Endothelial cell of umbilical vein (primary cell): ENCODE data around the gene APOC3. TPM values are rescaled to one million over a fixed set of nuclear protein-coding genes. Genes with fewer than 3 reads are reported as not detected.

ENCODE experiments used
- BruUV-seq: library from RNA; stranded (reverse); fragments of 400-500 nt; replicated peaks from 2 replicates; lab custom pipeline; 2021; lab: Mats Ljungman, UMichigan
- CTCF ChIA-PET: fragments of 300-600, 350-600 bp; sonication (Branson Sonifier 250); formaldehyde crosslinking; loops from one replicate; lab custom pipeline; 2021; ENCODE audit warnings: antibody characterized with exemption, inconsistent platforms; lab: Charles Lee
- POLR2A ChIA-PET: fragments of 300-600, 350-600 bp; sonication (Branson Sonifier 250); formaldehyde crosslinking; loops from one replicate; lab custom pipeline; 2021; ENCODE audit warnings: antibody characterized with exemption, inconsistent platforms; lab: Charles Lee
- DNase-seq: peaks from one replicate; pipeline ENCODE4 v3.0.0-alpha.2; 2011; ENCODE audit warnings: low read depth, low spot score
- FAIRE-seq: peaks from 2 replicates; lab custom pipeline; 2011; peaks lifted over from hg19 to GRCh38; lab: Jason Lieb, UNC
- H2AFZ ChIP-seq: 2 replicates; pipeline ENCODE4 v1.6.0; 2012; ENCODE audit warnings: low read depth, low read length, control low read depth, inconsistent platforms
- H3K27ac ChIP-seq: 2 replicates; pipeline ENCODE4 v1.5.1; 2011; ENCODE audit warnings: low read depth, mild to moderate bottlenecking, control low read depth, low read length, moderate library complexity; ENCODE audit not compliant: insufficient read depth
- H3K27me3 ChIP-seq, 2 experiments: 2 replicates each; pipeline versions ENCODE4 v1.6.0 to v1.6.1; 2011; ENCODE audit warnings: low read length in 2 of 2, mixed read lengths in 1 of 2; ENCODE audit not compliant: control insufficient read depth in 2 of 2, insufficient read depth in 2 of 2
- H3K36me3 ChIP-seq, 2 experiments: 2 replicates in 1 of 2; 3 replicates in 1 of 2; pipeline ENCODE4 v1.5.1; 2011; ENCODE audit warnings: low read length in 2 of 2, mild to moderate bottlenecking in 1 of 2, moderate library complexity in 1 of 2; ENCODE audit not compliant: control insufficient read depth in 2 of 2, insufficient read depth in 2 of 2; ENCODE audit errors: extremely low read depth in 1 of 2
- H3K4me1 ChIP-seq: 3 replicates; pipeline ENCODE4 v1.5.1; 2011; ENCODE audit warnings: mild to moderate bottlenecking, low read length; ENCODE audit not compliant: control insufficient read depth, insufficient read depth; ENCODE audit errors: extremely low read depth
- H3K4me2 ChIP-seq: 2 replicates; pipeline ENCODE4 v1.6.1; 2011; ENCODE audit warnings: low read length, control low read depth, mixed read lengths; ENCODE audit not compliant: insufficient read depth
- H3K4me3 ChIP-seq, 3 experiments: fragments of 200-600 bp in 1 of 3; sonication (generic), shearing (Covaris generic) in 1 of 3; replicated peaks in 1 of 3; 2 replicates each; pipeline ENCODE4 v1.5.1; 2011 to 2016; ENCODE audit warnings: control low read depth in 3 of 3, low read length in 3 of 3, mild to moderate bottlenecking in 2 of 3, inconsistent platforms in 1 of 3, low read depth in 1 of 3, moderate library complexity in 1 of 3; ENCODE audit not compliant: insufficient read depth in 1 of 3
- H3K79me2 ChIP-seq: 2 replicates; pipeline ENCODE4 v1.6.0; 2012; ENCODE audit warnings: low read length, inconsistent platforms; ENCODE audit not compliant: control insufficient read depth, insufficient read depth
- H3K9ac ChIP-seq: replicated peaks from 2 replicates; pipeline ENCODE3; 2011; ENCODE audit warnings: low read length, control low read depth; ENCODE audit not compliant: insufficient read depth; ENCODE audit errors: extremely low read depth
- H3K9me1 ChIP-seq: replicated peaks from 3 replicates; pipeline ENCODE4 v1.6.0; 2011; ENCODE audit warnings: mild to moderate bottlenecking, low read length; ENCODE audit not compliant: control insufficient read depth, insufficient read depth; ENCODE audit errors: extremely low read depth
- H3K9me3 ChIP-seq: replicated peaks from 2 replicates; pipeline ENCODE4 v1.5.1; 2012; ENCODE audit warnings: low read length, inconsistent platforms; ENCODE audit not compliant: control insufficient read depth, insufficient read depth
- H4K20me1 ChIP-seq: replicated peaks from 2 replicates; pipeline ENCODE3; 2011; ENCODE audit warnings: mild to moderate bottlenecking, low read length; ENCODE audit not compliant: control insufficient read depth, insufficient read depth; ENCODE audit errors: extremely low read depth
- CTCF ChIP-seq, 2 donors: IDR thresholded peaks; 1 replicate in 1 of 2; 2 replicates in 1 of 2; pipeline ENCODE4 v1.5.1; 2011; ENCODE audit warnings: low read length in 2 of 2, mild to moderate bottlenecking in 2 of 2, moderate library complexity in 2 of 2, control low read depth in 1 of 2, inconsistent platforms in 1 of 2, low read depth in 1 of 2; ENCODE audit not compliant: insufficient read depth in 1 of 2; ENCODE audit errors: extremely low read depth in 1 of 2
- EZH2 ChIP-seq: IDR thresholded peaks from 2 replicates; pipeline ENCODE4 v1.6.1; 2012; ENCODE audit warnings: borderline replicate concordance, low read depth, mild to moderate bottlenecking, moderate library complexity, low read length, inconsistent platforms; ENCODE audit not compliant: severe bottlenecking
- FOS ChIP-seq: IDR thresholded peaks from 2 replicates; pipeline ENCODE4 v1.6.1; 2011; ENCODE audit warnings: mild to moderate bottlenecking, low read length, moderate library complexity, borderline replicate concordance; ENCODE audit not compliant: insufficient read depth
- GATA2 ChIP-seq: IDR thresholded peaks from 2 replicates; pipeline ENCODE4 v1.7.0; 2011; ENCODE audit warnings: low read depth, mild to moderate bottlenecking, moderate library complexity, mixed read lengths, low read length; ENCODE audit not compliant: insufficient read length, insufficient read depth
- JUN ChIP-seq: IDR thresholded peaks from 2 replicates; pipeline ENCODE4 v1.6.1; 2011; ENCODE audit warnings: borderline replicate concordance, low read depth; ENCODE audit not compliant: insufficient read length, insufficient read depth
- MAX ChIP-seq: IDR thresholded peaks from 2 replicates; pipeline ENCODE4 v1.6.1; 2011; ENCODE audit not compliant: insufficient read depth, insufficient read length
- MYC ChIP-seq: IDR thresholded peaks from one replicate; pipeline ENCODE4 v1.6.1; 2011; ENCODE audit warnings: mild to moderate bottlenecking, low read depth, low read length
- POLR2A ChIP-seq: IDR thresholded peaks from 2 replicates; pipeline ENCODE4 v1.6.1; 2012; ENCODE audit warnings: low read depth, mild to moderate bottlenecking, control low read depth, low read length
- POLR2AphosphoS5 ChIP-seq: IDR thresholded peaks from 2 replicates; pipeline ENCODE4 v1.6.1; 2012; ENCODE audit warnings: low read depth, mild to moderate bottlenecking, control low read depth, low read length, moderate library complexity; ENCODE audit not compliant: insufficient read depth
- dilution Hi-C: fragments of 300-500 bp; cut with MboI; formaldehyde crosslinking; loops from one replicate; pipeline ENCODE4 v1.15.0; 2019; ENCODE audit warnings: low sequenced_read_pairs; ENCODE audit not compliant: extremely low pct_ligation_motif_present
- intact Hi-C: fragments of 100-400 bp; cut with micrococcal nuclease; formaldehyde crosslinking; loops from one replicate; pipeline ENCODE4 v1.10.0; 2022
- polyA plus RNA-seq, 4 experiments: library from polyadenylated mRNA; depleted of rRNA in 3 of 4; stranded (reverse) in 3 of 4; unstranded in 1 of 4; fragments of >200 nt; gene quantifications; 2 replicates each; pipeline versions ENCODE4 v1.2.1 to v1.2.3, GENCODE V29; 2011 to 2012; ENCODE audit warnings: missing spikeins in 1 of 4
- total RNA-seq: library from RNA; stranded (reverse); gene quantifications from 2 replicates; pipeline ENCODE4 v1.2.3, GENCODE V29; 2021

APOC3 gene
- total and polyA plus RNA-seq, 2 donors (not counting 3 experiments of a cell fraction or from before 2014, with no cell fraction given): not detected

GRCh38 chr11:116879800-116880625, 50.3 kb downstream of the APOC3 start:
- Histone ChIP-seq H3K4me3 (no peak overlapping the region), H3K27me3 (no peaks in the 10 kb centered on the region), H3K9ac (no peak overlapping the region), H3K79me2 (no peaks in the 10 kb centered on the region), H3K9me1 (no peaks in the 10 kb centered on the region), H3K9me3 (no peaks in the 10 kb centered on the region), H4K20me1 (no peaks in the 10 kb centered on the region), H2AFZ (no peak overlapping the region), H3K4me1 (no peaks in the 10 kb centered on the region), H3K36me3 (peaks cover 0 to 2% of the 10 kb centered on the region in 2 experiments), H3K27ac (no peak overlapping the region), H3K4me2 (no peak overlapping the region)
- intact Hi-C loops: loop anchor here (1.0 to 2.0 kb wide), 4 partner anchors 89 to 346 kb away; partner anchors contain the start of genes APOA5 and SIK3
- peak; percentile 55 to 68 for TF ChIP-seq CTCF (IDR thresholded peaks at IDR 0.05; ENCODE audit: extremely low read depth in 1 of 2, insufficient read depth in 1 of 2, low read depth in 1 of 2, low read length in 2 of 2)
- no peak for TF ChIP-seq POLR2A
- no TSS peak for BruUV-seq
- FAIRE-seq (peak; percentile 92), DNase-seq (peak; percentile 76)
- POLR2A ChIA-PET: no interaction called here
- dilution Hi-C loops: no loop called here
- CTCF ChIA-PET: interaction anchor here (0.6 to 4.1 kb wide), 39 partner anchors 9 to 347 kb away, joined by 3 to 137 read pairs (median 4); partner anchors contain the start of genes APOA5, PAFAH1B2 and SIK3

GRCh38 chr11:116881143-116881542, 51.4 kb downstream of the APOC3 start:
- H3K4me2 ChIP-seq: no peak overlapping the region
- no peak for DNase-seq

More at GRCh38 chr11:116881143-116881542, 51.4 kb downstream of the APOC3 start:
- Histone ChIP-seq H3K36me3 (no peaks in the 10 kb centered on the region), H3K9me3 (no peaks in the 10 kb centered on the region), H3K9ac (no peak overlapping the region), H3K4me1 (no peaks in the 10 kb centered on the region), H3K79me2 (no peaks in the 10 kb centered on the region), H3K27ac (no peak overlapping the region), H3K27me3 (no peaks in the 10 kb centered on the region), H3K4me3 (no peak overlapping the region), H4K20me1 (no peaks in the 10 kb centered on the region), H2AFZ (no peak overlapping the region), H3K9me1 (no peaks in the 10 kb centered on the region)
- FAIRE-seq: no peak
- no TSS peak for BruUV-seq
- dilution Hi-C loops: no loop called here
- CTCF ChIA-PET: interaction anchor here (1.1 to 4.1 kb wide), 6 partner anchors 8 to 224 kb away, joined by 3 to 137 read pairs (median 30); partner anchors contain the start of genes APOA5 and SIK3
- intact Hi-C loops: loop anchor here (2.0 kb wide), 1 partner anchor 218 kb away; the partner anchor contains the start of gene SIK3
- POLR2A ChIA-PET: no interaction called here
- TF ChIP-seq JUN: no peak
- TF ChIP-seq EZH2: no peak
- no peak for TF ChIP-seq POLR2A
- no peak for TF ChIP-seq POLR2AphosphoS5
- no peak for TF ChIP-seq GATA2
- no peak for TF ChIP-seq FOS
- TF ChIP-seq MAX: no peak
- no peak for TF ChIP-seq CTCF (IDR thresholded peaks at IDR 0.05; ENCODE audit: extremely low read depth in 1 of 2, insufficient read depth in 1 of 2, low read depth in 1 of 2, low read length in 2 of 2)
- no peak for TF ChIP-seq MYC
